ENCODE measurements around the gene ITGAL.

ITGAL gene

GRCh38 chr16:30551781-30552180 lies 79.2 kb downstream of the ITGAL start:
- TF ChIP-seq ZFP3 (CRISPR knock-in tag; IDR thresholded peaks at IDR 0.05) (no peak), CSDC2 (CRISPR knock-in tag; IDR thresholded peaks at IDR 0.05) (no peak), ESRRG (CRISPR knock-in tag; IDR thresholded peaks at IDR 0.05) (no peak), GLIS3 (CRISPR knock-in tag; IDR thresholded peaks at IDR 0.05) (no peak), PATZ1 (CRISPR knock-in tag; IDR thresholded peaks at IDR 0.05; ENCODE audit: borderline replicate concordance) (no peak), TCF4 (CRISPR knock-in tag; IDR thresholded peaks at IDR 0.05; ENCODE audit: borderline replicate concordance) (no peak), PPARA (CRISPR knock-in tag; IDR thresholded peaks at IDR 0.05; ENCODE audit: borderline replicate concordance) (no peak), BACH2 (CRISPR knock-in tag; IDR thresholded peaks at IDR 0.05; ENCODE audit: borderline replicate concordance) (no peak), OSR1 (CRISPR knock-in tag; IDR thresholded peaks at IDR 0.05) (no peak), POU6F1 (CRISPR knock-in tag; IDR thresholded peaks at IDR 0.05; ENCODE audit: borderline replicate concordance, low read depth) (no peak), CREB5 (CRISPR knock-in tag; IDR thresholded peaks at IDR 0.05; ENCODE audit: low read depth) (no peak), ZNF8 (CRISPR knock-in tag; IDR thresholded peaks at IDR 0.05) (no peak)
- no peak for ATAC-seq

GRCh38 chr16:30552956-30553355 lies 80.4 kb downstream of the ITGAL start:
- no peak for ATAC-seq
- TF ChIP-seq ZNF8 (CRISPR knock-in tag; IDR thresholded peaks at IDR 0.05) (no peak), CSRNP3 (CRISPR knock-in tag; IDR thresholded peaks at IDR 0.05) (no peak), ZFP30 (CRISPR knock-in tag; IDR thresholded peaks at IDR 0.05) (no peak), TOX (CRISPR knock-in tag; IDR thresholded peaks at IDR 0.05; ENCODE audit: borderline replicate concordance) (no peak), CSDC2 (CRISPR knock-in tag; IDR thresholded peaks at IDR 0.05) (no peak), TSHZ2 (CRISPR knock-in tag; IDR thresholded peaks at IDR 0.05) (no peak), GLIS3 (CRISPR knock-in tag; IDR thresholded peaks at IDR 0.05) (no peak), TCF4 (CRISPR knock-in tag; IDR thresholded peaks at IDR 0.05; ENCODE audit: borderline replicate concordance) (no peak), ESRRG (CRISPR knock-in tag; IDR thresholded peaks at IDR 0.05) (no peak), CREB5 (CRISPR knock-in tag; IDR thresholded peaks at IDR 0.05; ENCODE audit: low read depth) (no peak), ISL1 (CRISPR knock-in tag; IDR thresholded peaks at IDR 0.05) (no peak), BACH2 (CRISPR knock-in tag; IDR thresholded peaks at IDR 0.05; ENCODE audit: borderline replicate concordance) (no peak), ZC3H10 (CRISPR knock-in tag; IDR thresholded peaks at IDR 0.05) (no peak), POU6F1 (CRISPR knock-in tag; IDR thresholded peaks at IDR 0.05; ENCODE audit: borderline replicate concordance, low read depth) (no peak)

Measured in SK-N-SH treated with all-trans-retinoic acid at 6 μM for 48 hours (cell line).